Measurements from ENCODE around the gene VIPR2.

- TF ChIP-seq, protein P1, sequence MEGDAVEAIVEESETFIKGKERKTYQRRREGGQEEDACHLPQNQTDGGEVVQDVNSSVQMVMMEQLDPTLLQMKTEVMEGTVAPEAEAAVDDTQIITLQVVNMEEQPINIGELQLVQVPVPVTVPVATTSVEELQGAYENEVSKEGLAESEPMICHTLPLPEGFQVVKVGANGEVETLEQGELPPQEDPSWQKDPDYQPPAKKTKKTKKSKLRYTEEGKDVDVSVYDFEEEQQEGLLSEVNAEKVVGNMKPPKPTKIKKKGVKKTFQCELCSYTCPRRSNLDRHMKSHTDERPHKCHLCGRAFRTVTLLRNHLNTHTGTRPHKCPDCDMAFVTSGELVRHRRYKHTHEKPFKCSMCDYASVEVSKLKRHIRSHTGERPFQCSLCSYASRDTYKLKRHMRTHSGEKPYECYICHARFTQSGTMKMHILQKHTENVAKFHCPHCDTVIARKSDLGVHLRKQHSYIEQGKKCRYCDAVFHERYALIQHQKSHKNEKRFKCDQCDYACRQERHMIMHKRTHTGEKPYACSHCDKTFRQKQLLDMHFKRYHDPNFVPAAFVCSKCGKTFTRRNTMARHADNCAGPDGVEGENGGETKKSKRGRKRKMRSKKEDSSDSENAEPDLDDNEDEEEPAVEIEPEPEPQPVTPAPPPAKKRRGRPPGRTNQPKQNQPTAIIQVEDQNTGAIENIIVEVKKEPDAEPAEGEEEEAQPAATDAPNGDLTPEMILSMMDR (IDR thresholded peaks at IDR 0.05; ENCODE audit: poor library complexity, severe bottlenecking), result no peak
- TF ChIP-seq EP300 (conservative IDR thresholded peaks at IDR 0.05; ENCODE audit: poor library complexity, severe bottlenecking) (no peak), TAF1 (IDR thresholded peaks at IDR 0.05; ENCODE audit: low read depth) (no peak)
- TF ChIP-seq, protein P2, sequence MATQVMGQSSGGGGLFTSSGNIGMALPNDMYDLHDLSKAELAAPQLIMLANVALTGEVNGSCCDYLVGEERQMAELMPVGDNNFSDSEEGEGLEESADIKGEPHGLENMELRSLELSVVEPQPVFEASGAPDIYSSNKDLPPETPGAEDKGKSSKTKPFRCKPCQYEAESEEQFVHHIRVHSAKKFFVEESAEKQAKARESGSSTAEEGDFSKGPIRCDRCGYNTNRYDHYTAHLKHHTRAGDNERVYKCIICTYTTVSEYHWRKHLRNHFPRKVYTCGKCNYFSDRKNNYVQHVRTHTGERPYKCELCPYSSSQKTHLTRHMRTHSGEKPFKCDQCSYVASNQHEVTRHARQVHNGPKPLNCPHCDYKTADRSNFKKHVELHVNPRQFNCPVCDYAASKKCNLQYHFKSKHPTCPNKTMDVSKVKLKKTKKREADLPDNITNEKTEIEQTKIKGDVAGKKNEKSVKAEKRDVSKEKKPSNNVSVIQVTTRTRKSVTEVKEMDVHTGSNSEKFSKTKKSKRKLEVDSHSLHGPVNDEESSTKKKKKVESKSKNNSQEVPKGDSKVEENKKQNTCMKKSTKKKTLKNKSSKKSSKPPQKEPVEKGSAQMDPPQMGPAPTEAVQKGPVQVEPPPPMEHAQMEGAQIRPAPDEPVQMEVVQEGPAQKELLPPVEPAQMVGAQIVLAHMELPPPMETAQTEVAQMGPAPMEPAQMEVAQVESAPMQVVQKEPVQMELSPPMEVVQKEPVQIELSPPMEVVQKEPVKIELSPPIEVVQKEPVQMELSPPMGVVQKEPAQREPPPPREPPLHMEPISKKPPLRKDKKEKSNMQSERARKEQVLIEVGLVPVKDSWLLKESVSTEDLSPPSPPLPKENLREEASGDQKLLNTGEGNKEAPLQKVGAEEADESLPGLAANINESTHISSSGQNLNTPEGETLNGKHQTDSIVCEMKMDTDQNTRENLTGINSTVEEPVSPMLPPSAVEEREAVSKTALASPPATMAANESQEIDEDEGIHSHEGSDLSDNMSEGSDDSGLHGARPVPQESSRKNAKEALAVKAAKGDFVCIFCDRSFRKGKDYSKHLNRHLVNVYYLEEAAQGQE (IDR thresholded peaks at IDR 0.05; ENCODE audit: borderline replicate concordance), result no peak
Observed at GRCh38 chr7:159025161-159025779, 119.4 kb downstream of the VIPR2 start.

All from neural cell (in vitro differentiated cells).